ENCODE data around the gene CAPN14.

- TF ChIP-seq CTCF (IDR thresholded peaks at IDR 0.05): no peak
- TF ChIP-seq POLR2A (IDR thresholded peaks at IDR 0.05): no peak
Measured at GRCh38 chr2:31127931-31128330, 89.4 kb downstream of the CAPN14 start.
